ENCODE measurements around the gene TUBB2A. TPM values are rescaled to one million over a fixed set of nuclear protein-coding genes. Genes with fewer than 3 reads are reported as not detected.
A peak's percentile ranks its signal among the peaks of the same experiment; 100 is the strongest.

The TUBB2A gene
- total and polyA plus RNA-seq, 2 of the 13 experiments (the other 11 are each of a cell fraction or from before 2014, with no cell fraction given), result 35.3 to 106 TPM

- TF ChIP-seq, protein P1, sequence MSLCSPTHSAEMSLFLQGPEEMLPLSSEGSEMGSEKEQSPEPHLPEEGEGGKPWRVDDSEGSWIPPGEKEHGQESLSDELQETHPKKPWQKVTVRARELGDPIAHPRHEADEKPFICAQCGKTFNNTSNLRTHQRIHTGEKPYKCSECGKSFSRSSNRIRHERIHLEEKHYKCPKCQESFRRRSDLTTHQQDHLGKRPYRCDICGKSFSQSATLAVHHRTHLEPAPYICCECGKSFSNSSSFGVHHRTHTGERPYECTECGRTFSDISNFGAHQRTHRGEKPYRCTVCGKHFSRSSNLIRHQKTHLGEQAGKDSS (CRISPR knock-in tag; IDR thresholded peaks at IDR 0.05; ENCODE audit: borderline replicate concordance, low read depth), result peak; percentile 91
- TF ChIP-seq MTF1 (CRISPR knock-in tag; IDR thresholded peaks at IDR 0.05) (no peak), NAIF1 (CRISPR knock-in tag; IDR thresholded peaks at IDR 0.05; ENCODE audit: borderline replicate concordance) (0 out of 2 replicates have a peak, but pooled peaks have one; percentile 44), PAF1 (CRISPR knock-in tag; IDR thresholded peaks at IDR 0.05) (no peak), ZBTB7B (CRISPR knock-in tag; IDR thresholded peaks at IDR 0.05) (peak; percentile 80), ZSCAN25 (CRISPR knock-in tag; IDR thresholded peaks at IDR 0.05) (peak; percentile 74), SKI (IDR thresholded peaks at IDR 0.05; ENCODE audit: partially characterized antibody) (peak; percentile 92)
- TF ChIP-seq, protein P2, sequence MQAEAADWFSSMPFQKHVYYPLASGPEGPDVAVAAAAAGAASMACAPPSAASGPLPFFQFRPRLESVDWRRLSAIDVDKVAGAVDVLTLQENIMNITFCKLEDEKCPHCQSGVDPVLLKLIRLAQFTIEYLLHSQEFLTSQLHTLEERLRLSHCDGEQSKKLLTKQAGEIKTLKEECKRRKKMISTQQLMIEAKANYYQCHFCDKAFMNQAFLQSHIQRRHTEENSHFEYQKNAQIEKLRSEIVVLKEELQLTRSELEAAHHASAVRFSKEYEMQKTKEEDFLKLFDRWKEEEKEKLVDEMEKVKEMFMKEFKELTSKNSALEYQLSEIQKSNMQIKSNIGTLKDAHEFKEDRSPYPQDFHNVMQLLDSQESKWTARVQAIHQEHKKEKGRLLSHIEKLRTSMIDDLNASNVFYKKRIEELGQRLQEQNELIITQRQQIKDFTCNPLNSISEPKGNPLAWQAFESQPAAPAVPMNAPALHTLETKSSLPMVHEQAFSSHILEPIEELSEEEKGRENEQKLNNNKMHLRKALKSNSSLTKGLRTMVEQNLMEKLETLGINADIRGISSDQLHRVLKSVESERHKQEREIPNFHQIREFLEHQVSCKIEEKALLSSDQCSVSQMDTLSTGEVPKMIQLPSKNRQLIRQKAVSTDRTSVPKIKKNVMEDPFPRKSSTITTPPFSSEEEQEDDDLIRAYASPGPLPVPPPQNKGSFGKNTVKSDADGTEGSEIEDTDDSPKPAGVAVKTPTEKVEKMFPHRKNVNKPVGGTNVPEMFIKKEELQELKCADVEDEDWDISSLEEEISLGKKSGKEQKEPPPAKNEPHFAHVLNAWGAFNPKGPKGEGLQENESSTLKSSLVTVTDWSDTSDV (CRISPR knock-in tag; IDR thresholded peaks at IDR 0.05), result peak; percentile 68; the same call in 1 of the 2 replicates
- TF ChIP-seq, protein P3, sequence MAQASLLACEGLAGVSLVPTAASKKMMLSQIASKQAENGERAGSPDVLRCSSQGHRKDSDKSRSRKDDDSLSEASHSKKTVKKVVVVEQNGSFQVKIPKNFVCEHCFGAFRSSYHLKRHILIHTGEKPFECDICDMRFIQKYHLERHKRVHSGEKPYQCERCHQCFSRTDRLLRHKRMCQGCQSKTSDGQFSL (CRISPR knock-in tag; IDR thresholded peaks at IDR 0.05), result no peak
- TF ChIP-seq, protein P4, sequence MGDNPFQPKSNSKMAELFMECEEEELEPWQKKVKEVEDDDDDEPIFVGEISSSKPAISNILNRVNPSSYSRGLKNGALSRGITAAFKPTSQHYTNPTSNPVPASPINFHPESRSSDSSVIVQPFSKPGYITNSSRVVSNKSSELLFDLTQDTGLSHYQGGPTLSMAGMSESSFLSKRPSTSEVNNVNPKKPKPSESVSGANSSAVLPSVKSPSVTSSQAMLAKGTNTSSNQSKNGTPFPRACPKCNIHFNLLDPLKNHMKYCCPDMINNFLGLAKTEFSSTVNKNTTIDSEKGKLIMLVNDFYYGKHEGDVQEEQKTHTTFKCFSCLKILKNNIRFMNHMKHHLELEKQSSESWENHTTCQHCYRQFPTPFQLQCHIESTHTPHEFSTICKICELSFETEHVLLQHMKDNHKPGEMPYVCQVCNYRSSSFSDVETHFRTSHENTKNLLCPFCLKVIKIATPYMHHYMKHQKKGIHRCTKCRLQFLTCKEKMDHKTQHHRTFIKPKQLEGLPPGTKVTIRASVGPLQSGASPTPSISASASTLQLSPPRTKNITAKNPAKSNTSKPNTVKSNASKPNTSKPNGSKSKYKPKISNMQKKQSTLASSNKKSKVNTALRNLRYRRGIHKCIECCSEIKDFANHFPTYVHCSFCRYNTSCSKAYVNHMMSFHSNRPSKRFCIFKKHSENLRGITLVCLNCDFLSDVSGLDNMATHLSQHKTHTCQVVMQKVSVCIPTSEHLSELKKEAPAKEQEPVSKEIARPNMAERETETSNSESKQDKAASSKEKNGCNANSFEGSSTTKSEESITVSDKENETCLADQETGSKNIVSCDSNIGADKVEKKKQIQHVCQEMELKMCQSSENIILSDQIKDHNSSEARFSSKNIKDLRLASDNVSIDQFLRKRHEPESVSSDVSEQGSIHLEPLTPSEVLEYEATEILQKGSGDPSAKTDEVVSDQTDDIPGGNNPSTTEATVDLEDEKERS (CRISPR knock-in tag; IDR thresholded peaks at IDR 0.05), result peak; percentile 90
- TF ChIP-seq, protein P5, sequence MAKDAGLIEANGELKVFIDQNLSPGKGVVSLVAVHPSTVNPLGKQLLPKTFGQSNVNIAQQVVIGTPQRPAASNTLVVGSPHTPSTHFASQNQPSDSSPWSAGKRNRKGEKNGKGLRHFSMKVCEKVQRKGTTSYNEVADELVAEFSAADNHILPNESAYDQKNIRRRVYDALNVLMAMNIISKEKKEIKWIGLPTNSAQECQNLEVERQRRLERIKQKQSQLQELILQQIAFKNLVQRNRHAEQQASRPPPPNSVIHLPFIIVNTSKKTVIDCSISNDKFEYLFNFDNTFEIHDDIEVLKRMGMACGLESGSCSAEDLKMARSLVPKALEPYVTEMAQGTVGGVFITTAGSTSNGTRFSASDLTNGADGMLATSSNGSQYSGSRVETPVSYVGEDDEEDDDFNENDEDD (CRISPR knock-in tag; IDR thresholded peaks at IDR 0.05; ENCODE audit: borderline replicate concordance), result peak; percentile 86
Measured at GRCh38 chr6:3162565-3163247, 5.4 kb upstream of the TUBB2A start (continued).

Measured in HepG2 (cell line).